WTC11 (cell line): ENCODE measurements around the gene SEMA4D.

Experiments
- CREM ChIP-seq: sonication (generic); formaldehyde crosslinking; IDR thresholded peaks from 2 replicates; pipeline ENCODE4 v1.8.1; 2022; ENCODE audit warnings: mild to moderate bottlenecking, missing genetic modification reagents, moderate library complexity
- ESRRA ChIP-seq: sonication (generic); formaldehyde crosslinking; IDR thresholded peaks from 2 replicates; pipeline ENCODE4 v1.8.1; 2022; ENCODE audit warnings: mild to moderate bottlenecking, missing genetic modification reagents, borderline replicate concordance
- GABPB1 ChIP-seq: sonication (generic); formaldehyde crosslinking; IDR thresholded peaks from 2 replicates; pipeline ENCODE4 v1.8.1; 2023; ENCODE audit warnings: mild to moderate bottlenecking, missing genetic modification reagents
- NR1H2 ChIP-seq: sonication (generic); formaldehyde crosslinking; IDR thresholded peaks from 2 replicates; pipeline ENCODE4 v1.9.0; 2021; ENCODE audit warnings: mild to moderate bottlenecking, moderate library complexity, missing genetic modification reagents
- SOX15 ChIP-seq: fragments of 250-450 bp; sonication (Bioruptor Pico); IDR thresholded peaks from 2 replicates; pipeline ENCODE4 v1.9.0; 2021; ENCODE audit warnings: mild to moderate bottlenecking
- TP53 ChIP-seq: sonication (generic); formaldehyde crosslinking; IDR thresholded peaks from 2 replicates; pipeline ENCODE4 v1.8.1; 2023; ENCODE audit warnings: mild to moderate bottlenecking, missing genetic modification reagents
- ZNF138 ChIP-seq: sonication (generic); formaldehyde crosslinking; conservative IDR thresholded peaks from 2 replicates; pipeline ENCODE4 v1.8.1; 2022; ENCODE audit warnings: mild to moderate bottlenecking, moderate library complexity, missing genetic modification reagents
- TF ChIP-seq, protein P1 (sequence below): fragments of 200-600 bp; IDR thresholded peaks from 2 replicates; pipeline ENCODE4 v1.8.0; 2022; ENCODE audit warnings: antibody characterized with exemption
- TF ChIP-seq, protein P2 (sequence below): sonication (generic); formaldehyde crosslinking; IDR thresholded peaks from 2 replicates; pipeline ENCODE4 v1.8.1; 2022; ENCODE audit warnings: mild to moderate bottlenecking, missing genetic modification reagents, moderate library complexity, borderline replicate concordance
- TF ChIP-seq, protein P3 (sequence below): sonication (generic); formaldehyde crosslinking; IDR thresholded peaks from 2 replicates; pipeline ENCODE4 v1.8.1; 2022; ENCODE audit warnings: low read depth, missing genetic modification reagents, borderline replicate concordance
- TF ChIP-seq, protein P4 (sequence below): sonication (generic); formaldehyde crosslinking; IDR thresholded peaks from 2 replicates; pipeline ENCODE4 v1.8.0; 2022; ENCODE audit warnings: mild to moderate bottlenecking, missing genetic modification reagents
- TF ChIP-seq, protein P5 (sequence below): sonication (generic); formaldehyde crosslinking; conservative IDR thresholded peaks from 2 replicates; pipeline ENCODE4 v1.8.1; 2022; ENCODE audit warnings: mild to moderate bottlenecking, missing genetic modification reagents
- TF ChIP-seq, protein P6 (sequence below): sonication (generic); formaldehyde crosslinking; IDR thresholded peaks from 2 replicates; pipeline ENCODE4 v1.8.1; 2023; ENCODE audit warnings: mild to moderate bottlenecking, missing genetic modification reagents
- TF ChIP-seq, protein P7 (sequence below): sonication (generic); formaldehyde crosslinking; IDR thresholded peaks from 2 replicates; pipeline ENCODE4 v1.8.1; 2023; ENCODE audit warnings: mild to moderate bottlenecking, missing genetic modification reagents, moderate library complexity

DNA sequence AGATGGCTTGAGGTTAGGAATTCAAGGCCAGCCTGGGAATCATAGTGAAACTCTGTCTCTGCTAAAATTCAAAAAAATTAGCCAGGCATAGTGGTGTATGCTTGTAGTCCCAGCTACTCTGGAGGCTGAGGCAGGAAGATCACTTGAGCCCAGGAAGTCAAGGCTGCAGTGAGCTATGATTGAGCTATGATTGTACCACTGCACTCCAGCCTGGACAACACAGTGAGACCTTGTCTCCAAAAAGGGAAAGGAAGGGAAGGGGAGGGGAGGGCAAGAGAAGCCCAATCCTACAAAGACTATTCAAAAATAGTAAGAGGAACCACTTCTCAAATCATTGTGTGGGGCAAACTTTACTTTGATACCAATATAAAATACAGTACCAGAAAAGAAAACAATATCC, 11.2 kb downstream of the SEMA4D start:
- TF ChIP-seq, protein P1, sequence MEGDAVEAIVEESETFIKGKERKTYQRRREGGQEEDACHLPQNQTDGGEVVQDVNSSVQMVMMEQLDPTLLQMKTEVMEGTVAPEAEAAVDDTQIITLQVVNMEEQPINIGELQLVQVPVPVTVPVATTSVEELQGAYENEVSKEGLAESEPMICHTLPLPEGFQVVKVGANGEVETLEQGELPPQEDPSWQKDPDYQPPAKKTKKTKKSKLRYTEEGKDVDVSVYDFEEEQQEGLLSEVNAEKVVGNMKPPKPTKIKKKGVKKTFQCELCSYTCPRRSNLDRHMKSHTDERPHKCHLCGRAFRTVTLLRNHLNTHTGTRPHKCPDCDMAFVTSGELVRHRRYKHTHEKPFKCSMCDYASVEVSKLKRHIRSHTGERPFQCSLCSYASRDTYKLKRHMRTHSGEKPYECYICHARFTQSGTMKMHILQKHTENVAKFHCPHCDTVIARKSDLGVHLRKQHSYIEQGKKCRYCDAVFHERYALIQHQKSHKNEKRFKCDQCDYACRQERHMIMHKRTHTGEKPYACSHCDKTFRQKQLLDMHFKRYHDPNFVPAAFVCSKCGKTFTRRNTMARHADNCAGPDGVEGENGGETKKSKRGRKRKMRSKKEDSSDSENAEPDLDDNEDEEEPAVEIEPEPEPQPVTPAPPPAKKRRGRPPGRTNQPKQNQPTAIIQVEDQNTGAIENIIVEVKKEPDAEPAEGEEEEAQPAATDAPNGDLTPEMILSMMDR, result no peak
- TF ChIP-seq, protein P2, sequence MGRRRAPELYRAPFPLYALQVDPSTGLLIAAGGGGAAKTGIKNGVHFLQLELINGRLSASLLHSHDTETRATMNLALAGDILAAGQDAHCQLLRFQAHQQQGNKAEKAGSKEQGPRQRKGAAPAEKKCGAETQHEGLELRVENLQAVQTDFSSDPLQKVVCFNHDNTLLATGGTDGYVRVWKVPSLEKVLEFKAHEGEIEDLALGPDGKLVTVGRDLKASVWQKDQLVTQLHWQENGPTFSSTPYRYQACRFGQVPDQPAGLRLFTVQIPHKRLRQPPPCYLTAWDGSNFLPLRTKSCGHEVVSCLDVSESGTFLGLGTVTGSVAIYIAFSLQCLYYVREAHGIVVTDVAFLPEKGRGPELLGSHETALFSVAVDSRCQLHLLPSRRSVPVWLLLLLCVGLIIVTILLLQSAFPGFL (CRISPR knock-in tag), result no peak
- TF ChIP-seq CREM (CRISPR knock-in tag) (no peak), ZNF138 (CRISPR knock-in tag) (no peak), NR1H2 (CRISPR knock-in tag) (no peak), TP53 (CRISPR knock-in tag) (no peak), GABPB1 (CRISPR knock-in tag) (no peak), SOX15 (CRISPR knock-in tag) (no peak), ESRRA (CRISPR knock-in tag) (no peak)
- TF ChIP-seq, protein P3, sequence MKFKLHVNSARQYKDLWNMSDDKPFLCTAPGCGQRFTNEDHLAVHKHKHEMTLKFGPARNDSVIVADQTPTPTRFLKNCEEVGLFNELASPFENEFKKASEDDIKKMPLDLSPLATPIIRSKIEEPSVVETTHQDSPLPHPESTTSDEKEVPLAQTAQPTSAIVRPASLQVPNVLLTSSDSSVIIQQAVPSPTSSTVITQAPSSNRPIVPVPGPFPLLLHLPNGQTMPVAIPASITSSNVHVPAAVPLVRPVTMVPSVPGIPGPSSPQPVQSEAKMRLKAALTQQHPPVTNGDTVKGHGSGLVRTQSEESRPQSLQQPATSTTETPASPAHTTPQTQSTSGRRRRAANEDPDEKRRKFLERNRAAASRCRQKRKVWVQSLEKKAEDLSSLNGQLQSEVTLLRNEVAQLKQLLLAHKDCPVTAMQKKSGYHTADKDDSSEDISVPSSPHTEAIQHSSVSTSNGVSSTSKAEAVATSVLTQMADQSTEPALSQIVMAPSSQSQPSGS (CRISPR knock-in tag), result no peak
- TF ChIP-seq, protein P4, sequence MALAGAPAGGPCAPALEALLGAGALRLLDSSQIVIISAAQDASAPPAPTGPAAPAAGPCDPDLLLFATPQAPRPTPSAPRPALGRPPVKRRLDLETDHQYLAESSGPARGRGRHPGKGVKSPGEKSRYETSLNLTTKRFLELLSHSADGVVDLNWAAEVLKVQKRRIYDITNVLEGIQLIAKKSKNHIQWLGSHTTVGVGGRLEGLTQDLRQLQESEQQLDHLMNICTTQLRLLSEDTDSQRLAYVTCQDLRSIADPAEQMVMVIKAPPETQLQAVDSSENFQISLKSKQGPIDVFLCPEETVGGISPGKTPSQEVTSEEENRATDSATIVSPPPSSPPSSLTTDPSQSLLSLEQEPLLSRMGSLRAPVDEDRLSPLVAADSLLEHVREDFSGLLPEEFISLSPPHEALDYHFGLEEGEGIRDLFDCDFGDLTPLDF (CRISPR knock-in tag), result no peak
- TF ChIP-seq, protein P5, sequence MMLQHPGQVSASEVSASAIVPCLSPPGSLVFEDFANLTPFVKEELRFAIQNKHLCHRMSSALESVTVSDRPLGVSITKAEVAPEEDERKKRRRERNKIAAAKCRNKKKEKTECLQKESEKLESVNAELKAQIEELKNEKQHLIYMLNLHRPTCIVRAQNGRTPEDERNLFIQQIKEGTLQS, result no peak
- TF ChIP-seq, protein P6, sequence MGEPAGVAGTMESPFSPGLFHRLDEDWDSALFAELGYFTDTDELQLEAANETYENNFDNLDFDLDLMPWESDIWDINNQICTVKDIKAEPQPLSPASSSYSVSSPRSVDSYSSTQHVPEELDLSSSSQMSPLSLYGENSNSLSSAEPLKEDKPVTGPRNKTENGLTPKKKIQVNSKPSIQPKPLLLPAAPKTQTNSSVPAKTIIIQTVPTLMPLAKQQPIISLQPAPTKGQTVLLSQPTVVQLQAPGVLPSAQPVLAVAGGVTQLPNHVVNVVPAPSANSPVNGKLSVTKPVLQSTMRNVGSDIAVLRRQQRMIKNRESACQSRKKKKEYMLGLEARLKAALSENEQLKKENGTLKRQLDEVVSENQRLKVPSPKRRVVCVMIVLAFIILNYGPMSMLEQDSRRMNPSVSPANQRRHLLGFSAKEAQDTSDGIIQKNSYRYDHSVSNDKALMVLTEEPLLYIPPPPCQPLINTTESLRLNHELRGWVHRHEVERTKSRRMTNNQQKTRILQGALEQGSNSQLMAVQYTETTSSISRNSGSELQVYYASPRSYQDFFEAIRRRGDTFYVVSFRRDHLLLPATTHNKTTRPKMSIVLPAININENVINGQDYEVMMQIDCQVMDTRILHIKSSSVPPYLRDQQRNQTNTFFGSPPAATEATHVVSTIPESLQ, result no peak
- TF ChIP-seq, protein P7, sequence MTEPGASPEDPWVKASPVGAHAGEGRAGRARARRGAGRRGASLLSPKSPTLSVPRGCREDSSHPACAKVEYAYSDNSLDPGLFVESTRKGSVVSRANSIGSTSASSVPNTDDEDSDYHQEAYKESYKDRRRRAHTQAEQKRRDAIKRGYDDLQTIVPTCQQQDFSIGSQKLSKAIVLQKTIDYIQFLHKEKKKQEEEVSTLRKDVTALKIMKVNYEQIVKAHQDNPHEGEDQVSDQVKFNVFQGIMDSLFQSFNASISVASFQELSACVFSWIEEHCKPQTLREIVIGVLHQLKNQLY (CRISPR knock-in tag), result no peak
